A673 (cell line): ENCODE data around the gene SRGAP1. TPM values are rescaled to one million over a fixed set of nuclear protein-coding genes. Genes with fewer than 3 reads are reported as not detected.
"Not testable (repeated sequence)": the region's sequence is repeated elsewhere in the genome, so short reads cannot be mapped to it uniquely, and the experiment has no call there.

Experiments
- BruUV-seq: library from RNA; stranded (reverse); fragments of 400-500 nt; replicated peaks from 2 replicates; lab custom pipeline; 2021; lab: Mats Ljungman, UMichigan
- CTCF ChIA-PET: fragments of 300-600 bp; sonication (Branson Sonifier 250); formaldehyde crosslinking; loops from one replicate; lab custom pipeline; 2022; ENCODE audit warnings: antibody characterized with exemption; lab: Charles Lee
- POLR2A ChIA-PET: fragments of 300-600 bp; sonication (Branson Sonifier 250); formaldehyde crosslinking; loops from one replicate; lab custom pipeline; 2022; ENCODE audit warnings: antibody characterized with exemption; ENCODE audit not compliant: low non-redundant PET; lab: Charles Lee
- DNase-seq: peaks from one replicate; pipeline ENCODE4 v3.0.0-alpha.2; 2015; ENCODE audit warnings: low spot score
- H3K27ac ChIP-seq: fragments of 200-600 bp; sonication (generic); 2 replicates; pipeline ENCODE4 v1.5.1; 2016; ENCODE audit warnings: mixed run types, low read depth, mild to moderate bottlenecking, mixed read lengths, antibody characterized with exemption, low read length; ENCODE audit not compliant: poor library complexity, severe bottlenecking
- H3K27me3 ChIP-seq: fragments of 200-600 bp; sonication (generic); replicated peaks from 2 replicates; pipeline ENCODE4 v1.6.1; 2017; ENCODE audit warnings: mixed run types, low read depth, mild to moderate bottlenecking, mixed read lengths, antibody characterized with exemption, low read length; ENCODE audit not compliant: insufficient read depth, poor library complexity
- H3K36me3 ChIP-seq: fragments of 200-600 bp; sonication (generic); 2 replicates; pipeline ENCODE4 v1.6.1; 2016; ENCODE audit warnings: mixed run types, mild to moderate bottlenecking, mixed read lengths, antibody characterized with exemption, low read length; ENCODE audit not compliant: insufficient read depth, poor library complexity, severe bottlenecking
- H3K4me1 ChIP-seq: fragments of 200-600 bp; sonication (generic); 2 replicates; pipeline ENCODE4 v1.6.1; 2017; ENCODE audit warnings: mixed run types, mild to moderate bottlenecking, mixed read lengths, antibody characterized with exemption, low read length; ENCODE audit not compliant: insufficient read depth, poor library complexity, severe bottlenecking
- H3K4me3 ChIP-seq: fragments of 200-600 bp; sonication (generic); 2 replicates; pipeline ENCODE4 v1.5.1; 2016; ENCODE audit warnings: low read depth, mixed run types, mild to moderate bottlenecking, mixed read lengths, low read length; ENCODE audit not compliant: poor library complexity, severe bottlenecking
- H3K9me3 ChIP-seq: fragments of 200-600 bp; sonication (generic); 2 replicates; pipeline ENCODE4 v1.6.1; 2016; ENCODE audit warnings: mixed run types, low read depth, mild to moderate bottlenecking, mixed read lengths, antibody characterized with exemption, low read length; ENCODE audit not compliant: poor library complexity, severe bottlenecking
- CTCF ChIP-seq: fragments of 300-800, 200-600 bp; sonication (generic); conservative IDR thresholded peaks from 2 replicates; pipeline ENCODE4 v1.5.1; 2017; ENCODE audit warnings: low read depth, mild to moderate bottlenecking, antibody characterized with exemption, low read length, moderate library complexity, mixed read lengths
- EZH2 ChIP-seq: fragments of 200-600 bp; sonication (generic); IDR thresholded peaks from 2 replicates; pipeline ENCODE4 v1.6.1; 2017; ENCODE audit warnings: borderline replicate concordance, low read depth, mild to moderate bottlenecking, mixed read lengths, antibody characterized with exemption, low read length; ENCODE audit not compliant: poor library complexity, severe bottlenecking
- intact Hi-C: fragments of 100-400 bp; cut with micrococcal nuclease; formaldehyde crosslinking; loops from one replicate; pipeline ENCODE4 v1.10.0; 2022; ENCODE audit not compliant: unreplicated experiment
- total RNA-seq: library from RNA; stranded (reverse); gene quantifications from 2 replicates; pipeline ENCODE4 v1.2.3, GENCODE V29; 2021

SRGAP1 gene
- total RNA-seq, 1 experiment from 2014 or later, result 9.7 TPM

- Histone ChIP-seq H3K36me3 (no peaks in the 10 kb centered on the region), H3K27ac (no peak overlapping the region), H3K4me1 (no peaks in the 10 kb centered on the region), H3K27me3 (no peaks in the 10 kb centered on the region), H3K9me3 (no peaks in the 10 kb centered on the region), H3K4me3 (no peak overlapping the region)
- BruUV-seq, result no TSS peak
- ChIA-PET POLR2A (no interaction called here), CTCF (no interaction called here)
- intact Hi-C loops, result no loop called here
- no peak for DNase-seq
- TF ChIP-seq EZH2 (no peak), CTCF (no peak)
Measured at GRCh38 chr12:64029013-64029857, 184.7 kb downstream of the SRGAP1 start.

GRCh38 chr12:64030155-64030554 is 185.7 kb downstream of the SRGAP1 start:
- H3K4me3 ChIP-seq, result no peak overlapping the region
- no peaks in the 10 kb centered on the region for H3K27me3 ChIP-seq
- no peak for DNase-seq
- no TSS peak for BruUV-seq
- H3K9me3 ChIP-seq, result no peaks in the 10 kb centered on the region
- ChIA-PET POLR2A (no interaction called here), CTCF (no interaction called here)
- H3K27ac ChIP-seq, result no peak overlapping the region
- intact Hi-C loops, result no loop called here
- TF ChIP-seq EZH2 (no peak), CTCF (no peak)
- H3K4me1 ChIP-seq, result no peaks in the 10 kb centered on the region
- no peaks in the 10 kb centered on the region for H3K36me3 ChIP-seq

- BruUV-seq, H3K4me3 ChIP-seq, CTCF ChIA-PET, H3K4me1 ChIP-seq, H3K36me3 ChIP-seq, DNase-seq, POLR2A ChIA-PET, H3K27me3 ChIP-seq, intact Hi-C loops, H3K27ac ChIP-seq, H3K9me3 ChIP-seq: not testable (repeated sequence)
Measured at GRCh38 chr12:64034056-64034455, 189.6 kb downstream of the SRGAP1 start.
